Gastroesophageal sphincter (tissue), 3 donors: ENCODE measurements around the gene CAV1.

Experiments
- POLR2A ChIP-seq, 2 donors: fragments of 450-650 bp; IDR thresholded peaks; one replicate each; pipeline ENCODE4 v1.6.1; 2017; ENCODE audit warnings: antibody characterized with exemption in 2 of 2, mild to moderate bottlenecking in 2 of 2, moderate library complexity in 1 of 2
- POLR2AphosphoS5 ChIP-seq: sonication (generic); formaldehyde crosslinking; IDR thresholded peaks from one replicate; pipeline ENCODE4 v1.6.1; 2017; ENCODE audit warnings: antibody characterized with exemption
- TF ChIP-seq, protein P1 (sequence below), 4 experiments: fragments of 200-600 bp in 2 of 4; fragments of 450-650 bp in 2 of 4; sonication (generic) in 1 of 4; IDR thresholded peaks; one replicate each; pipeline ENCODE4 v1.5.1; 2017 to 2019; ENCODE audit warnings: antibody characterized with exemption in 4 of 4, mild to moderate bottlenecking in 2 of 4, moderate library complexity in 2 of 4

- TF ChIP-seq, protein P1, sequence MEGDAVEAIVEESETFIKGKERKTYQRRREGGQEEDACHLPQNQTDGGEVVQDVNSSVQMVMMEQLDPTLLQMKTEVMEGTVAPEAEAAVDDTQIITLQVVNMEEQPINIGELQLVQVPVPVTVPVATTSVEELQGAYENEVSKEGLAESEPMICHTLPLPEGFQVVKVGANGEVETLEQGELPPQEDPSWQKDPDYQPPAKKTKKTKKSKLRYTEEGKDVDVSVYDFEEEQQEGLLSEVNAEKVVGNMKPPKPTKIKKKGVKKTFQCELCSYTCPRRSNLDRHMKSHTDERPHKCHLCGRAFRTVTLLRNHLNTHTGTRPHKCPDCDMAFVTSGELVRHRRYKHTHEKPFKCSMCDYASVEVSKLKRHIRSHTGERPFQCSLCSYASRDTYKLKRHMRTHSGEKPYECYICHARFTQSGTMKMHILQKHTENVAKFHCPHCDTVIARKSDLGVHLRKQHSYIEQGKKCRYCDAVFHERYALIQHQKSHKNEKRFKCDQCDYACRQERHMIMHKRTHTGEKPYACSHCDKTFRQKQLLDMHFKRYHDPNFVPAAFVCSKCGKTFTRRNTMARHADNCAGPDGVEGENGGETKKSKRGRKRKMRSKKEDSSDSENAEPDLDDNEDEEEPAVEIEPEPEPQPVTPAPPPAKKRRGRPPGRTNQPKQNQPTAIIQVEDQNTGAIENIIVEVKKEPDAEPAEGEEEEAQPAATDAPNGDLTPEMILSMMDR (IDR thresholded peaks at IDR 0.05) = no peak
- TF ChIP-seq POLR2AphosphoS5 (no peak), POLR2A (IDR thresholded peaks at IDR 0.05) (no peak)
Observed at GRCh38 chr7:116477625-116478024, 47.2 kb upstream of the CAV1 start.
